ENCODE measurements around the gene KCTD5.
A peak's percentile ranks its signal among the peaks of the same experiment; 100 is the strongest.
"Not testable (repeated sequence)": the region's sequence is repeated elsewhere in the genome, so short reads cannot be mapped to it uniquely, and the experiment has no call there.

Gene KCTD5

DNA sequence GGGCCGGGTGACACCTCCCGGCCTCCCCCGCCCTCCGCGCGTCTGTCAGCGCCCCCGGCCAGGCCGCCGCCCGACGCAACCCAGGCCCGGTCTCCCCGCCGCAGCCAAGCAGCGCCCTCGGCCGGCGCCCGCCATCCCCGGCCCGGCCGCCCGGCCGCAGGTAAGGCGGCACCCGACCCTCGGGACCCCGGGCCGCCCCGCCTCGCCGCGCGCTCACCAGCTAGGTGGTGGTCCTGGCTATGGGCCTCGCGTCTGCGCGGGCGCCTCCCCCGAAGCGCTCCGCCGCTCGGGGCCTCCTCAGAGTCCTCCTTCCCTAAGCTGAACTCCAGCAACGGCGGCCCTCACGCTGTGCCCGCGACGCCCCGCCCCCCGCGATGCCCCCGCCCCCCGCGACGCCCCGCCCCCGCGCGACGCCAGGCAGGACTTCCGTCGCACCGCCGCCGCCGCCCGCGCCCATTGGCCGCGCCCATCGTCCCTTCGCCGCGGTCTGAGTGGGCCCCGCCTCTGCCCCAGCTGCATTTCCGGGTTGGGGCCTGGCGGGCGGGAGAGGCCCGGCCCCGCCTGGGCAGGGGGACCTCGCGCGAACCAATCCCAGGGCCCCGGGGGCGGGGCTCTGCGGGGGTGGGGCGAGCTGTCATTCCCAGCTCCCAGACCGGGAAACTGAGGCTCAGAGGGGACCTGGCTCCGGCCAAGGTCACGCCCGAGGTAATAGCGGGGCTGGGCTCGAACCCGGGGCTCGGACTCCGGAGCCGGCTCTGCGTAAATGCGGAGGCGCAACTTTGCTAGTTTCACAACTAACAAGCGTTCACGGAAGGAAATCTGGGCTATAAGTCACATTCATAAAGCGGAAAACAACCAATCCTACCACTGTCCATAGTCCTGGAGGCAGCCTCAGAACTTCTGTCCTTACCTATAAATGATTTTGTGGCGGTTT, 9.0 kb upstream of the KCTD5 start:
- DNase-seq (ENCODE audit: low spot score), result peak; percentile 94

DNA sequence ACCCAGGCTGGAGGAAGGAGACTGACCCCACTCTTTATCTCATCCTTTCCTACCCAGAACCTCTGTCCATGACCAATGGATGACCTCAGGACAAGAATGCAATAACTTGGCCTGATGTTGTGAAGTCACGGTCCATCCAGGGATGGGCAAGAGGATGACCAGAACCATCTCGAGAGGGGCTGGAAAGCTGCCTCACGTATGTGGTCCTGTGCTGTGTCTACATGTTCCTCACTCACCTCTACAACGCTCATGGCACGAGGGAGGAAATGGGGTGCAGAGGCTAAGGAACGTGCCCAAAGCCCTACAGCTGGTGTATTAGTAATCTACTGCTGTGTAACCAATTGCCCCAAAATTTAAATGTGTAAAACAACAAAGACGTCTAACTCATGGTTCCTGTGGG, 7.3 kb upstream of the KCTD5 start:
- no peak for DNase-seq (ENCODE audit: low spot score)

DNA sequence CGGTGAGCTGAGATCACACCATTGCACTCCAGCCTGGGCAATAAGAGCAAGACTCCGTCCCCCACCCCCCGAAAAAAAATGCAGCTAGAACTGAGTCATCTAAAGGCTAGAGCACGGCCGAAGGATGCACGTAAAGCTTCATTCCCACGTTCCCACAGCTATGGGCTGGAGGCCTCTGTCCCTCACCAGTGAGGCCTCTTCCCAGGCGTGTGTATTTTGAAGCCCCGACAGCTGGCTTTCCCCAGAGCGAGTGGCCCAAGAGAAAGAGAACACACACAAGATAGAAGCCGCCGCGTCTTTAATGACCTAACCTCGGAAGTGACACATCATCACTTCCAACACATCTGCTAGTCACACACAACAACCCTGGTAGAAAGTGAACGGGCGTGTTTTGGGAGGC, 6.6 kb upstream of the KCTD5 start:
- DNase-seq (ENCODE audit: low spot score), result no peak

DNA sequence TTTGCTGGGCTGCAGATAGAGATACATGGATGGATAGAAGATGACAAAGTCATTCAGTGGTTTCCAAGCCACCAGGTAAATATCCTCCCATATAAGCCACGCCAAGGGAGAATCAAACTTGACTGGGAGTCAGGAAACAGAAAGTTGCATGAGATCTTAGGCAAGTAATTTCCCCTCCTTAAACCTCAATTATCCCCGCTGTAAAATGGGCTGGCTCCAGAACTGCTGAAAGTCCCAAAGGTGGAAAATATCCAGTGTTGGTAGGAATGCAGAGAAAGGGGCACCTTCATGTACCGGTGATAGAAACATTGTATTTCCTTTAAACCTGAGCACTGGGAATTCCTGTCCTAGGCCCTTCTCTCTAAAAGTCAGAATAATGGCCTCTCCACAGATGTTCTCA, 5.4 kb upstream of the KCTD5 start:
- DNase-seq (ENCODE audit: low spot score), result not testable (repeated sequence)

DNA sequence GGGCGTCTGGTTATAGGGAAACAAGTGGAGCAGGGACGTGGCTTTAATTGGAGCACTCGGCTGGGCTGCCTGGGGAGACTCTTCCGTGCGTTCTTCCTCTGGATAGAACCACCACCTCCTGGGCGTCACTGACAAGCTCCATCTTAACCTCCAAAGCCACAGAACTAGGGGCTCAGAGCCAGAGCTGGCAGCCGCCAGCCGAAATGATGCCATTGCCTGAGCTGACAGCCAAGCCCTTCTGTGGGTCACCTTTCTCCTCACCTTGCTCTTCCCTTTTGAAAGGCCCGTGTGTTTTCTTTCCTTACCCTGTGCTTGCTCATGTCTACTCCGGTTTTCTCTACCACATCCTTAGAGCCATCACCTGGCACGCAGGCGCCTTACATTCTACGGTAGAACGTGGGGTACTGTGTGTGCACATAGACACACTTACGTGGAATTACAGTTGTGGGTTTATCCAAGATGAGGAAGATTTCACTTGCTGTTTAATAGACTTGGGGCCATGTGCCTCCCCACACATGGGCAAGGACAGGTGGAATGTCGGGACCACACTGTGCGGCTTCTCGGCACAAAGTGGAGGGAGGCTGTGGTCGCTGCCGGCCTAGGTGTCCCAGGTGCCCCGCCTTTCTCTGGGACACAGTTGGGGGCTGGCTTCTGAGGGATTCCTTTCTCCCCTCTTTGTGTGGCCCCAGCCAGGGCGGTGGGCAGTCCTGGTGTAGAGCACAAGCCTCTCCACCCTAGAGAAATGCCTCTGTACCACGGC, 3.9 kb upstream of the KCTD5 start:
- not testable (repeated sequence) for DNase-seq (ENCODE audit: low spot score)

DNA sequence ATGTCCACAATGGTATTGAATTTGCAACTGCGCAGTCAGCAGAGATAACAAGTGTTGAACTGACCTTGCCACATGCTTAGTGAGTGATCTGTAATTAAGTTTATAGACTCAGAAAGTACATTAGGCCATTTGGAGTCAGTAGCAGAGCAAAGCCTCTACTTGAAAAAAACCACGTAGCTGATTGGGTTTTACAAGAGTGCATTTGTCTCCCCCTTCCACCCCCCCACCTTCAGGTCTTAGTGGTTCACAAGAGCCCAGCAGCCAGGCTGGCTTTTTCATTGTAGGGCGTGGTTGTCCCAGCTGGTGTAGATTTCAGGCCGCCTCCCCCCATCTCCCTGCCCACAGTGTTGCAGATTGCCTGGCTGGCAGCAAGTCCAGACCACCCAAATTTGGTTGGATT, 2.4 kb upstream of the KCTD5 start:
- DNase-seq (ENCODE audit: low spot score), result not testable (repeated sequence)

DNA sequence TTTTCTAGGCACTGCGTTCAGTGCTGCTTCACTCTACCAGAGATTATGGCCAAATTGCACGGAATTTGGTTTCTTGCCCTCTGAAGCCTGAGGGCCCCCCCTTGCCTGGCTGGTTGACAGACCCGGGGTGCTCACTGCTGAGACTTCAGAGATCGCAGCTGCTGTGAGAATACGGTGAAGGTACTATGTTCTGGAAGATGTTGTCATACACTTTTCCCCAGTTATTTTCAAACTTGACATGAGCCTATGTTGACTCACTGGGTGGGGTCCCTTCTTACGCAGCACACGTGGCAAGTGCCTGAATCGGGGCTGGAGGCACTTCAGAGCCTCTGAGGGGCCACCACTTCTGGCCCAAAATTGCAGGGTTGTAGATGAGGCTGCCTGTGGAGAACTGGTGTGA, 2.0 kb upstream of the KCTD5 start:
- not testable (repeated sequence) for DNase-seq (ENCODE audit: low spot score)

DNA sequence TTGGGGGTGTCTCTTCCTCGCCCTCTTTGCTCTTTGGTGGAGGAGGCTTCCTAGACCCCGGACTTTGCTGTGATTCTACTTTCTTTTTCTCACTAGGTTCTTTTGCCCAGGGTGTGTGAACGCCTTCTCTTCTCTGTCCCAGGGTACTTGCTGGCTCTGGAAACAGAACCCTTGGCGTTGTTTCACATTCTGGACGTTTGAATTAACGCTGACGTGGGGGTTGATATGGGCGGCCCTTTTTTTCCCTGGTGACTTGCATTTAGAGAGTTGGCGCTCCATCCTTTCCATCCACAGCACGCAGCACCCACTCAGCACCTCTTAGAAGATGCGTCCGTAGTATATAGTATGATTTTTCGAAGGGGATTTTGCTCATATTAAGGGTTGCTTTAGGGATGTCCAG, 718 bp downstream of the KCTD5 start:
- DNase-seq (ENCODE audit: low spot score), result not testable (repeated sequence)

DNA sequence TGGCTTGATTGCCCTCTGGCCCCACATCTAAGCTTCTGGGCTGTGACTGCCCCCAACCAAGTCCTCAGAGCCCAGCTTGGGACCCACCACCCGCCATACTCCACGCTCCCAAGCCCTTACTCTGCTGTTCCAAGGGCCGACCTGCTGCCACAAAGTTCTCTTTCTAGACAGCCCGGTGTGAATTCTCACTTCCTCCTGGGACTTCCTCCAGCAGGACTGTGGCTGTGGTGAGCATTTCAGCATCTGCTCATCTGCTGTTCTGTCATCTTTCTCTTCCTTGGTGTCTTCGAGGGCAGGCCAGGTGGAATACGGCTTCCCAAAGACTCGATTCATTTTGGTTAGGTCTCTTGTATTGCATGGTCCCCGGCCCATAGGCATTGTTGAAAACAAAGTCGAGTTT, 3.8 kb downstream of the KCTD5 start:
- DNase-seq (ENCODE audit: low spot score), result not testable (repeated sequence)

DNA sequence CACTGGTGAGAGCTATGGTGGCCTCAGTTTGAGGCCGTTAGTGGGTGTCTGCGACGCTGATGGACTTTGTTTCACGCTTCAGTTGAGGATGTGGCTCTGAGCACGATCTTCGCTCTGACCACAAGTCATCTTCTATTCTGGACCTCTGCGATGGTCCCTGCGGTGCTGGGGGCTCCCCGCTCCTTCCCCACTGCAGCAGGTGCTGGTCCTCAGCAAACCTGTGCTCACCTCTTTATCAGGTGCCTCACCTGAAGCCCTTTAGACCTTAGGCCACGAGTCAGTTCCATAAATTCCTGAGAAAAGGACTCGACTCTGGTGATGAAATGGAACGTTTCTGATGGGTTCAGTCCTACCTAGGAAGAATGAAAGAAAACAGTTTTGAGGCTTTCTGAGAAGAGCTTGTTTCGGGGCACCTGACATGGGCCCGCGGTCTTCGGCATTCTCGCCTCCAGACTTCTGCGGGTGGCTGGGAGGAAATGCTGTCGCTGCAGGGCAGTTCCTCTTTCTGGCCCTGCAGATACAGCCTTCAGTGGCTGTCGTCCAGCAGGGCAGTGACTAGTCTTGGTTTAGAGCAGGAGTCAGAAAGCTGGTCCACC, 4.7 kb downstream of the KCTD5 start:
- peak; percentile 57 for DNase-seq (ENCODE audit: low spot score)

DNA sequence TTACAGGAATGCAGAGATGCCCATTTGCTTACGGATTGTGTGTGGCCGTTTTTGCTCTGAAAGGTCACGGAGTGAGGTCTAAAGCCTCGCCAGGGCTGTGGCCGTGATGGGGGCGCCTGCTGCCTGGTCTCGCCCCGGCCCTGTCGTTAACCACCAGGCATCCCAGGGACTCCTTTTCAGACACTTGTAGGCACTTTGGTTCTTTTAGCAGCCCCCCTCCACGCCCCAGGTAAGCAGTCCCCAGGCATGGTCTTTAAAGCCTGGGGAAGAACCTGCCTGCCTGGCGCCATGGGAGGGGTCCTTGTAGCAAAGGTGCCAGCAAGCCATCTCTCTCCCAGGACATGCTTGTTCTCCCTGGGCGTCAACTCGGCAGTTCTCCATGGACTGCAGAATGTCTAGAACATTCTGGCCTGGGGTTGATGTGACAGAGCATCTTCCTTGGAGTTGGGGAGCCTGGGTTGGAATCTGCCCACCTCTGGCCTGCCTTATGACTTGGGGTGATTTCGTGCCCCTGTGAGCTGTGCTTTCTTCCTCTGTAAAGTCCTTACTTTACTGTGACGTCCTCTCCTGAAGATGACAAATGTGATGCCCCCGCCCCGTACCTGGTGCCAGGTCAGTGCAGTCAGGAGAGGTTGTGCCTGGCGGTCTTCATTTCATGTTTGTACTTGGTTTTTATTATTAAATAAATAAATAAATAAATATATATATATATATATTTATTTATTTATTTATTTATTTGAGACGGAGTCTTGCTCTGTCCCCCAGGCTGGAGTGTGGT, 5.4 kb downstream of the KCTD5 start:
- DNase-seq (ENCODE audit: low spot score), result no peak

DNA sequence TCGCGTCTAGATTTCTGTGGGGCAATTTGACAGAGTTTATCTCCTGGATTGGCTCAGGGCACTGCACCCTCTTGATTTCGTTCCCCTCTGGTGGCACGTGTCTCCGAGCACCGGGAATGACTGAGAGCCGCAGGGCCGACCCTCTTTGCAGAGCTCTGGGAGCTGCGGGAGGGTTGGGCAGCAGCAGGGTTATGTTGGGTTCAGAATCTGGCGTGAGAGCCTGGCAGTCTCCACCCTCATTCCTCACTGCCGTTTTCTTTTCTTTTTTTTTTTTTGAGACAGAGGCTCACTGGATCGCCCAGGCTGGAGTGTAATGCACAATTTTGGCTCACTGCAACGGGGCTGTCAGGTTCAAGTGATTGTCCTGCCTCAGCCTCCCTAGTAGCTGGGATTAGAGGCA, 7.1 kb downstream of the KCTD5 start:
- DNase-seq (ENCODE audit: low spot score), result not testable (repeated sequence)

DNA sequence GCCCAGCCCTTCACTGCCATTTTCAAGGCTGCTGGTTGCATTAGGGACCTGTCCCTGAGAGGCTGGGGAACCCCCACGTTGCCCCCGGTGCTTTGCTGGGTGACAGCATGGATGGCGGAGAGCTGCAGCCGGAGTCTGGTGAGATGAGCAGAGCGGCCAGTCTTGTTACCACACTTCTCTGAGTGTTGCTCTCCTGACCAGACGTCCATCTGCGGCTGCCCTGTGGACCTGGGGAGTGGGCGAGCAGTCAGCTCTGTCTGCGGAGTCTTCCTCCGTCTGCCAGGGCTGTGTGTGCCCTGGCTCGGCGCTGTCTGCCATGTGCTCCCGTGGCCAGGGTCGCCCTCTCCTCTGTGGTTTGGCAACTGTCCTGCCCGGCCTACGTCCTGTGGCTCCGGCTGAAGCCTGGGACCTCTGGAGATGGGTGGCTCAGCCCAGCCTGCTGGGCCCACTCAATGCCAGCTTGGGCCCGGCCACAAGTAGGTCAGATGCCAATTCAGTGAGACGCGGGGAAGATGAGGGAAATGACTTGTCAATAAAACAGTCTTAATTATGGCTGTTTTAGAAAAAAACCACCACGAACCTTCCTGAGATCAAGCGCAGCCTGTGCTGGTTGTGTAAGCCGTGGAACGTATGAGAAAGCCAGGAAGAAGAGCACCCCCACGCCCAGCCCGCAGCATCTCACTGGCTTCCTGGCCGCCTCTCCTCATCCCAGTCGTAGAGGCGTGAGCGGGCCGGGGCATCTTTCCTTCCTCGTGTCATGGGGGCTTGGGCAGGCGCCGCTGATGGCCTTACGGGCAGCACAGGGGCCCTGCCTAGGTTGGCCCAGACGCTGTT, 7.9 kb downstream of the KCTD5 start:
- no peak for DNase-seq (ENCODE audit: low spot score)

DNA sequence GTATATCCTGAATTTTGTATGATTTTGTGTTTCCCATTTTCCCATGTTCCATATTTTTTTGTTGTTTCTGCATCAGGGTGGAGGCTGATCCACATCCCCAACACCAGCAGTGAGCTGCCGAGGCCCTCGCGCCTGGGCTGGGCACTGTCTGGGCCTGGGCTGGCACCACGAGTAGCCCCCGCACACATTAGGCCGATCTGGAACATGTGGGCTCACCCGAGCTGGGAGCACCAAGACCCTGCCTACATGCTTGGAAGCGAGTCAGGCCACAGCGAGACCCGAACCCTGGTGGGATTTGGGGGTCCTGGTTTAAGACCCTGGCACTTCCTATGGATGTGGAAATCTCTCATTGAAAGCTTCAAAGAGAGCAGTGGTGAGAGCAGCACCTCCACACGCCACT, 8.5 kb downstream of the KCTD5 start:
- DNase-seq (ENCODE audit: low spot score), result no peak

DNA sequence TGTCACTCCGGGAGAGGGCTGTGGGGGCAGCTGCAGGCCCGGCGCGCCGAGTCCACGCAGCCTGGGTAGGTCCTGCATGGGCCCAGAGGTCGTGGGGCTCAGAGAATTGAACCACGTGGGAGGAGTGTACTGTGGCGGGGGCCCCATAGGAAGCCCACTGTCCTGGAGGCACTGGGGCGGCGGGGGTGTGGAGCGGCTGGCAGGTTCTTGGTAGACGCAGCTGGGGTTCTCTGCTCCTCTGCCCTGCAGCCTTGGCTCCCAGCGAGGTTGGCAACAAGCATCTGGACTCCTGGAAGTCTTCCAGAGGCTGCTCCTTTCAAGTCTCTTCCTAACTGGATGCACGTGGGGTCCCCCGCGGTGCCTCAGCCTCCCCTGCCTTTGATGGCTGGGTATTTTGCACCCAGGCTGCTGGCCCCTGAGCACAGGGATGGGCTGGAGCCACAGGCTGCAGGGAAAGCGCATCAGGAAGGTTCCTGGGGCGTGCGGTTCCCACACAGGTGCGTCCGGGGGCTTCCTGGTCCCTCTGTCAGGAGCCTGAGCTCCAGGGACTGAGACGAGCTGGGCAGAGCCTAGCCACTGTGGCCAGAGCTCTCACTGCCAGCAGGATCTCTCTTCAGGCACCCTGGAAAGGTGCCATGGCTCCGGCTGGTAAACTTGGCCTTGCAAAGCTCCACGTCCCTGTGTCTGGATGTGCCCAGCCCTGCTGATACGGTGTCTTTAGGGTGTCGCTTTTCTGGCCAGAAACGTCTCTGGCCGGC, 9.3 kb downstream of the KCTD5 start:
- DNase-seq (ENCODE audit: low spot score), result peak; percentile 46

DNA sequence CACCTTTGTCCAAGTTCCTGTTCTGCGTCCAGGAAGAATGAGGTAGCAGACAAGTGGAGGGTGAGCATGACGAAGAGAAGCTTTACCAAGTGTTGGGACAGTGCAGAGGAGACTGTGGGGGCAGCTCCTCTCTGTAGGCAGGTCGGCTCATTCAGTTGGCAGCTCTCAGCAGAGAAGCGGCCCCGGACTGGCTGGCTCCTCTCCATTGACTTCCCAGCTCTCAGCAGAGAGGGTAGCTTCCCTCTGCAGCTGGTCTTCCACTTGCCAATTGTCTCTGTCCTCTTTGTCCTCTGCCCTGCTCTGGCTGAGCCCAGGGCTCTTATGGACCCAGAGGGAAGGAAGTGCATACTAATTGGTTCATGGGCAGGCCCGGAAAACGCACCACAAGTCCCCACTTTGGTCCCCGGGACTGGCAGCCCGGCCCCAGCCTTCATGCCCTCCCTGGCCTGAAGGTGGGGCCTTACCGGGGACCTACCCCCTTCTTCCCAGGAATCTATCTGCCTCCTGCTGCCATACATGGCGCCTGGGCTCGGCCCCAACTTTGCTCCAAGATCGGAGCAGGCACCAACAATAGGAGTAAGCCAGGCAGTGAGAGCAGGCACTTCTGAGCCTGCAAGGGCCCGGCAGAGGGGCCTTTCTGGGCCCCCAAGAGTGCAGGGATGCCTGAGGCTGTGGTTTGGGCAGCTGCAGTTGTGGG, 10.1 kb downstream of the KCTD5 start:
- DNase-seq (ENCODE audit: low spot score), result peak; percentile 96

DNA sequence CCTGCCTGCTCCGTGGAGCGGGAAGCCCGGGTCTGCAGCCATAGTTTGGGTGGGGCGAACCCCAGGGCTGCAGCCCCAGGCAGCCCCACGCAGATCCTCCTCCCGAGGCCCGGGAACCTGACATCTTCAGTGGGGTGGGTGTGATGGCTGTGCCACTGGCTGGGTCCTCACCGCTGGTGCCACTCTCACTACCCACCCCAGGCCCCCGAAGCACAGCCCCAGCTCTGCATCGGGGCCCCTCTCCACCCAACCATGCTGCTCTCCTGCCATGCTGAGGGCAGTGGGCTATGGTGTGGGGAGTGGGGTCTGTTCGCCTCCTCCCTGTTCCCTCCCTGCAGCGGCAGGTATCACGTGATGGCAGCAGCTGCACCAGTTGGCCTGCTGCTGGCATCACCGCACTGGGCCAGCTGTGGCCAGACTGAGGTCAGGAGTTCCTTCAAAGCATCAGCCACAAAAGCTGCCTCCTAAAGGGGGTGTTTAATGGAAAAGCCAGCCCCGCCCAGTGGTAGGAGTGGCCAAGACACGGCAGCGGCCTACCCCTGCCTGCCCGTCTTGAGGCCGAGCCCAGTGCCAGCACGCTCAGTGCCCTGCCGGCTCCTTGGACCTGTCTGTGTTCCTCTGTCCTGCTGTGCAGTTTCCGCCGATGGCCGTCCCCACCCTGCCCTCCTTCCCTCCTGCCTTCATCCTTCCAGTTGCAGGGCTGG, 10.8 kb downstream of the KCTD5 start:
- DNase-seq (ENCODE audit: low spot score), result peak; percentile 85

DNA sequence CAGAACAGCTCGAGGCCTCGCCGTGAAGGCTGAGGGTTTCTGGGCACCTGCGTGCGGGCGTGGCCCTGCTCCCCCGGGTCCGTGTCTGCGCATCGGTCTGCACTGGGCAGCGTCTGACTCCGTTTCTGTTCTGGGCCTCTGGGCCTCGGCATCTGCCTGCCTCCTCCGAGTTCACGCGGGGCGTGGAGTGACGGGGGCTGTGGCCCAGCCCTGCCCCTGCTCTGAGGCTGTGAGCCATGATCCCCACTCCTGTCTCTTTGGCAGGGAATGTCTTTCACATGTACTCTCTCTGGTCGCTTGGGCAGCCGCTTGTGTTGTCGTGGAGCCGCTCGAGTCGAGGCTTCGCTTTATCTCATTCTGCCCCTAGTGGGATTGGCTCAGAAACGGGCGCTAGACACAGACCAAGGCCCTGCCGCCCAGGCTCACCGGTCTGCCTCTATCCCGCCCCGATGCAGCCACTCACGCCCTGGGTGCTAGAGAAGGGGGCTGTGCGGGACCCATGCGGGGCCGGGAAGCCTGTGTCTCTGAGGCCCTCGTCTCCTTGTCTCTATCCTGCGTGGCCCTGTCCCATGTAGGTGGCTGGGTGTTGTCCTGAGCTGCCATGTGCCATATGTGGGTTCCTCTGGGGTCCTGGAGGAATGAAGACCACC, 14.4 kb downstream of the KCTD5 start:
- not testable (repeated sequence) for DNase-seq (ENCODE audit: low spot score)

Data from pons (tissue), 1 donor.